HG03520 (cell line): Measurements from ENCODE around the gene ZMYND19.
"Not testable (repeated sequence)": the region's sequence is repeated elsewhere in the genome, so short reads cannot be mapped to it uniquely, and the experiment has no call there.

ENCODE experiments used
- ATAC-seq: cut with Tn5 transposase; IDR thresholded peaks from one replicate; pipeline ENCODE4 v1.9.1; 2021; ENCODE audit warnings: mild to moderate bottlenecking, moderate library complexity; ENCODE audit not compliant: unreplicated experiment

ZMYND19 gene

GRCh38 chr9:137590469-137591383, at the start of gene ZMYND19:
Gene ZMYND19 (minus strand): TSS chr9:137590512. CDS start chr9:137590263, 249 bp downstream.
- ATAC-seq, result peak; percentile 77

GRCh38 chr9:137639303-137640051, 49.2 kb upstream of the ZMYND19 start:
- ATAC-seq, result no peak

- ATAC-seq, result no peak
These were observed 48.4 kb upstream of the ZMYND19 start for GRCh38 chr9:137638680-137639079.

GRCh38 chr9:137634016-137634415, 43.7 kb upstream of the ZMYND19 start:
- no peak for ATAC-seq

- no peak for ATAC-seq
These were observed 42.2 kb upstream of the ZMYND19 start for GRCh38 chr9:137632230-137633161.

- no peak for ATAC-seq
These were observed 41.3 kb upstream of the ZMYND19 start for GRCh38 chr9:137631345-137632229.

- ATAC-seq, result no peak
These were observed 40.4 kb upstream of the ZMYND19 start for GRCh38 chr9:137630679-137631078.

GRCh38 chr9:137630126-137630525, 39.8 kb upstream of the ZMYND19 start:
- no peak for ATAC-seq

GRCh38 chr9:137627406-137627805, 37.1 kb upstream of the ZMYND19 start:
- not testable (repeated sequence) for ATAC-seq

- ATAC-seq, result no peak
These were observed 36.2 kb upstream of the ZMYND19 start for GRCh38 chr9:137626464-137626863.

- not testable (repeated sequence) for ATAC-seq
These were observed 31.9 kb upstream of the ZMYND19 start for GRCh38 chr9:137622211-137622610.

GRCh38 chr9:137621131-137621757, 30.9 kb upstream of the ZMYND19 start:
- ATAC-seq, result no peak

- ATAC-seq, result no peak
These were observed 30.3 kb upstream of the ZMYND19 start for GRCh38 chr9:137620581-137620980.

GRCh38 chr9:137620048-137620405, 29.7 kb upstream of the ZMYND19 start:
- no peak for ATAC-seq

GRCh38 chr9:137619240-137620047, 29.1 kb upstream of the ZMYND19 start:
- ATAC-seq, result peak; percentile 9

GRCh38 chr9:137618105-137619067, 28.1 kb upstream of the ZMYND19 start, which contains the start of gene EHMT1:
Gene EHMT1 (plus strand): TSS chr9:137619005. CDS start chr9:137619029, 24 bp downstream.
- peak; percentile 60 for ATAC-seq

GRCh38 chr9:137615387-137615871, 25.1 kb upstream of the ZMYND19 start:
- no peak for ATAC-seq
